Endothelial cell of umbilical vein (primary cell): ENCODE data around the gene CEP120. TPM values are rescaled to one million over a fixed set of nuclear protein-coding genes. Genes with fewer than 3 reads are reported as not detected.
A peak's percentile ranks its signal among the peaks of the same experiment; 100 is the strongest.

Source experiments
- BruUV-seq: library from RNA; stranded (reverse); fragments of 400-500 nt; replicated peaks from 2 replicates; lab custom pipeline; 2021; lab: Mats Ljungman, UMichigan
- CTCF ChIA-PET: fragments of 300-600, 350-600 bp; sonication (Branson Sonifier 250); formaldehyde crosslinking; loops from one replicate; lab custom pipeline; 2021; ENCODE audit warnings: antibody characterized with exemption, inconsistent platforms; lab: Charles Lee
- POLR2A ChIA-PET: fragments of 300-600, 350-600 bp; sonication (Branson Sonifier 250); formaldehyde crosslinking; loops from one replicate; lab custom pipeline; 2021; ENCODE audit warnings: antibody characterized with exemption, inconsistent platforms; lab: Charles Lee
- DNase-seq: peaks from one replicate; pipeline ENCODE4 v3.0.0-alpha.2; 2011; ENCODE audit warnings: low read depth, low spot score
- FAIRE-seq: peaks from 2 replicates; lab custom pipeline; 2011; peaks lifted over from hg19 to GRCh38; lab: Jason Lieb, UNC
- H2AFZ ChIP-seq: 2 replicates; pipeline ENCODE4 v1.6.0; 2012; ENCODE audit warnings: low read depth, low read length, control low read depth, inconsistent platforms
- H3K27ac ChIP-seq: 2 replicates; pipeline ENCODE4 v1.5.1; 2011; ENCODE audit warnings: low read depth, mild to moderate bottlenecking, control low read depth, low read length, moderate library complexity; ENCODE audit not compliant: insufficient read depth
- H3K27me3 ChIP-seq, 2 experiments: 2 replicates each; pipeline versions ENCODE4 v1.6.0 to v1.6.1; 2011; ENCODE audit warnings: low read length in 2 of 2, mixed read lengths in 1 of 2; ENCODE audit not compliant: control insufficient read depth in 2 of 2, insufficient read depth in 2 of 2
- H3K36me3 ChIP-seq, 2 experiments: 2 replicates in 1 of 2; 3 replicates in 1 of 2; pipeline ENCODE4 v1.5.1; 2011; ENCODE audit warnings: low read length in 2 of 2, mild to moderate bottlenecking in 1 of 2, moderate library complexity in 1 of 2; ENCODE audit not compliant: control insufficient read depth in 2 of 2, insufficient read depth in 2 of 2; ENCODE audit errors: extremely low read depth in 1 of 2
- H3K4me1 ChIP-seq: 3 replicates; pipeline ENCODE4 v1.5.1; 2011; ENCODE audit warnings: mild to moderate bottlenecking, low read length; ENCODE audit not compliant: control insufficient read depth, insufficient read depth; ENCODE audit errors: extremely low read depth
- H3K4me2 ChIP-seq: 2 replicates; pipeline ENCODE4 v1.6.1; 2011; ENCODE audit warnings: low read length, control low read depth, mixed read lengths; ENCODE audit not compliant: insufficient read depth
- H3K4me3 ChIP-seq, 3 experiments: fragments of 200-600 bp in 1 of 3; sonication (generic), shearing (Covaris generic) in 1 of 3; replicated peaks in 1 of 3; 2 replicates each; pipeline ENCODE4 v1.5.1; 2011 to 2016; ENCODE audit warnings: control low read depth in 3 of 3, low read length in 3 of 3, mild to moderate bottlenecking in 2 of 3, inconsistent platforms in 1 of 3, low read depth in 1 of 3, moderate library complexity in 1 of 3; ENCODE audit not compliant: insufficient read depth in 1 of 3
- H3K79me2 ChIP-seq: 2 replicates; pipeline ENCODE4 v1.6.0; 2012; ENCODE audit warnings: low read length, inconsistent platforms; ENCODE audit not compliant: control insufficient read depth, insufficient read depth
- H3K9ac ChIP-seq: replicated peaks from 2 replicates; pipeline ENCODE3; 2011; ENCODE audit warnings: low read length, control low read depth; ENCODE audit not compliant: insufficient read depth; ENCODE audit errors: extremely low read depth
- H3K9me1 ChIP-seq: replicated peaks from 3 replicates; pipeline ENCODE4 v1.6.0; 2011; ENCODE audit warnings: mild to moderate bottlenecking, low read length; ENCODE audit not compliant: control insufficient read depth, insufficient read depth; ENCODE audit errors: extremely low read depth
- H3K9me3 ChIP-seq: replicated peaks from 2 replicates; pipeline ENCODE4 v1.5.1; 2012; ENCODE audit warnings: low read length, inconsistent platforms; ENCODE audit not compliant: control insufficient read depth, insufficient read depth
- H4K20me1 ChIP-seq: replicated peaks from 2 replicates; pipeline ENCODE3; 2011; ENCODE audit warnings: mild to moderate bottlenecking, low read length; ENCODE audit not compliant: control insufficient read depth, insufficient read depth; ENCODE audit errors: extremely low read depth
- GATA2 ChIP-seq: IDR thresholded peaks from 2 replicates; pipeline ENCODE4 v1.7.0; 2011; ENCODE audit warnings: low read depth, mild to moderate bottlenecking, moderate library complexity, mixed read lengths, low read length; ENCODE audit not compliant: insufficient read length, insufficient read depth
- JUN ChIP-seq: IDR thresholded peaks from 2 replicates; pipeline ENCODE4 v1.6.1; 2011; ENCODE audit warnings: borderline replicate concordance, low read depth; ENCODE audit not compliant: insufficient read length, insufficient read depth
- MAX ChIP-seq: IDR thresholded peaks from 2 replicates; pipeline ENCODE4 v1.6.1; 2011; ENCODE audit not compliant: insufficient read depth, insufficient read length
- MYC ChIP-seq: IDR thresholded peaks from one replicate; pipeline ENCODE4 v1.6.1; 2011; ENCODE audit warnings: mild to moderate bottlenecking, low read depth, low read length
- POLR2A ChIP-seq: IDR thresholded peaks from 2 replicates; pipeline ENCODE4 v1.6.1; 2012; ENCODE audit warnings: low read depth, mild to moderate bottlenecking, control low read depth, low read length
- POLR2AphosphoS5 ChIP-seq: IDR thresholded peaks from 2 replicates; pipeline ENCODE4 v1.6.1; 2012; ENCODE audit warnings: low read depth, mild to moderate bottlenecking, control low read depth, low read length, moderate library complexity; ENCODE audit not compliant: insufficient read depth
- dilution Hi-C: fragments of 300-500 bp; cut with MboI; formaldehyde crosslinking; loops from one replicate; pipeline ENCODE4 v1.15.0; 2019; ENCODE audit warnings: low sequenced_read_pairs; ENCODE audit not compliant: extremely low pct_ligation_motif_present
- intact Hi-C: fragments of 100-400 bp; cut with micrococcal nuclease; formaldehyde crosslinking; loops from one replicate; pipeline ENCODE4 v1.10.0; 2022
- polyA plus RNA-seq, 4 experiments: library from polyadenylated mRNA; depleted of rRNA in 3 of 4; stranded (reverse) in 3 of 4; unstranded in 1 of 4; fragments of >200 nt; gene quantifications; 2 replicates each; pipeline versions ENCODE4 v1.2.1 to v1.2.3, GENCODE V29; 2011 to 2012; ENCODE audit warnings: missing spikeins in 1 of 4
- total RNA-seq: library from RNA; stranded (reverse); gene quantifications from 2 replicates; pipeline ENCODE4 v1.2.3, GENCODE V29; 2021
- TF ChIP-seq, protein P1 (sequence below), 2 donors: IDR thresholded peaks; 1 replicate in 1 of 2; 2 replicates in 1 of 2; pipeline ENCODE4 v1.5.1; 2011; ENCODE audit warnings: low read length in 2 of 2, mild to moderate bottlenecking in 2 of 2, moderate library complexity in 2 of 2, control low read depth in 1 of 2, inconsistent platforms in 1 of 2, low read depth in 1 of 2; ENCODE audit not compliant: insufficient read depth in 1 of 2; ENCODE audit errors: extremely low read depth in 1 of 2

CEP120 gene
- total and polyA plus RNA-seq, 2 donors (not counting 3 experiments of a cell fraction or from before 2014, with no cell fraction given): 6.6 to 18.8 TPM

- DNase-seq (no peak), FAIRE-seq (no peak)
- dilution Hi-C loops: no loop called here
- BruUV-seq: no TSS peak
- peak overlapping the region; percentile 48 for H2AFZ ChIP-seq
- no peak overlapping the region for H3K27ac ChIP-seq
- H3K9me3 ChIP-seq: no peaks in the 10 kb centered on the region
- H3K9me1 ChIP-seq: no peaks in the 10 kb centered on the region
- H3K36me3 ChIP-seq: no peaks in the 10 kb centered on the region
- no peaks in the 10 kb centered on the region for H3K79me2 ChIP-seq
- H4K20me1 ChIP-seq: no peaks in the 10 kb centered on the region
- TF ChIP-seq MYC (no peak), GATA2 (no peak), POLR2AphosphoS5 (no peak), POLR2A (no peak), JUN (no peak), MAX (no peak)
- TF ChIP-seq, protein P1, sequence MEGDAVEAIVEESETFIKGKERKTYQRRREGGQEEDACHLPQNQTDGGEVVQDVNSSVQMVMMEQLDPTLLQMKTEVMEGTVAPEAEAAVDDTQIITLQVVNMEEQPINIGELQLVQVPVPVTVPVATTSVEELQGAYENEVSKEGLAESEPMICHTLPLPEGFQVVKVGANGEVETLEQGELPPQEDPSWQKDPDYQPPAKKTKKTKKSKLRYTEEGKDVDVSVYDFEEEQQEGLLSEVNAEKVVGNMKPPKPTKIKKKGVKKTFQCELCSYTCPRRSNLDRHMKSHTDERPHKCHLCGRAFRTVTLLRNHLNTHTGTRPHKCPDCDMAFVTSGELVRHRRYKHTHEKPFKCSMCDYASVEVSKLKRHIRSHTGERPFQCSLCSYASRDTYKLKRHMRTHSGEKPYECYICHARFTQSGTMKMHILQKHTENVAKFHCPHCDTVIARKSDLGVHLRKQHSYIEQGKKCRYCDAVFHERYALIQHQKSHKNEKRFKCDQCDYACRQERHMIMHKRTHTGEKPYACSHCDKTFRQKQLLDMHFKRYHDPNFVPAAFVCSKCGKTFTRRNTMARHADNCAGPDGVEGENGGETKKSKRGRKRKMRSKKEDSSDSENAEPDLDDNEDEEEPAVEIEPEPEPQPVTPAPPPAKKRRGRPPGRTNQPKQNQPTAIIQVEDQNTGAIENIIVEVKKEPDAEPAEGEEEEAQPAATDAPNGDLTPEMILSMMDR (IDR thresholded peaks at IDR 0.05; ENCODE audit: extremely low read depth in 1 of 2, insufficient read depth in 1 of 2, low read depth in 1 of 2, low read length in 2 of 2): no peak
- POLR2A ChIA-PET: no interaction called here
- intact Hi-C loops: loop anchor here (1.0 kb wide), 1 partner anchor 16 kb away; the partner anchor contains the start of gene CEP120
- CTCF ChIA-PET: interaction anchor here (4.0 kb wide), 1 partner anchor 16 kb away, joined by 11 read pairs; the partner anchor contains the start of gene CEP120
- H3K4me2 ChIP-seq: no peak overlapping the region
- H3K9ac ChIP-seq: no peak overlapping the region
- H3K27me3 ChIP-seq: no peaks in the 10 kb centered on the region
- no peak overlapping the region for H3K4me3 ChIP-seq
- H3K4me1 ChIP-seq: peaks cover 8% of the 10 kb centered on the region
These were observed 16.5 kb upstream of the CEP120 start for GRCh38 chr5:123439709-123440108.
